Bronchial epithelial cell (primary cell): ENCODE results near the gene MVK. TPM values are rescaled to one million over a fixed set of nuclear protein-coding genes. Genes with fewer than 3 reads are reported as not detected.

ENCODE experiments used
- DNase-seq: peaks from one replicate; pipeline ENCODE4 v3.0.0-alpha.2; 2010; ENCODE audit warnings: low read depth
- FAIRE-seq: peaks from 2 replicates; lab custom pipeline; 2011; peaks lifted over from hg19 to GRCh38; lab: Jason Lieb, UNC
- H3K27me3 ChIP-seq: 2 replicates; pipeline ENCODE4 v1.5.1; 2011; ENCODE audit warnings: low read length; ENCODE audit not compliant: control insufficient read depth, insufficient read depth
- H3K36me3 ChIP-seq: 2 replicates; pipeline ENCODE4 v1.5.1; 2011; ENCODE audit warnings: low read length; ENCODE audit not compliant: control insufficient read depth, insufficient read depth
- H3K4me3 ChIP-seq: 2 replicates; pipeline ENCODE4 v1.5.1; 2011; ENCODE audit warnings: mild to moderate bottlenecking, low read depth, low read length, control low read depth
- CTCF ChIP-seq: IDR thresholded peaks from 2 replicates; pipeline ENCODE4 v1.5.1; 2011; ENCODE audit warnings: mild to moderate bottlenecking, moderate library complexity, low read length, control low read depth, inconsistent platforms; ENCODE audit not compliant: insufficient read depth, severe bottlenecking
- total RNA-seq: library from RNA; depleted of rRNA; stranded (reverse); fragments of >200 nt; gene quantifications from 2 replicates; pipeline ENCODE4 v1.2.1, GENCODE V29; 2014

The MVK gene
- total RNA-seq, 1 donor from 2014 or later, result 16.1 TPM

- DNase-seq (no peak), FAIRE-seq (no peak)
- Histone ChIP-seq H3K27me3 (no peaks in the 10 kb centered on the region), H3K4me3 (no peak overlapping the region), H3K36me3 (peaks cover 20% of the 10 kb centered on the region)
- no peak for TF ChIP-seq CTCF
These were observed 5.1 kb upstream of the MVK start for GRCh38 chr12:109568486-109568885.

GRCh38 chr12:109571773-109572505, 1.7 kb upstream of the MVK start:
- Histone ChIP-seq H3K27me3 (no peaks in the 10 kb centered on the region), H3K36me3 (peaks cover 13% of the 10 kb centered on the region), H3K4me3 (no peak overlapping the region)
- no peak for TF ChIP-seq CTCF
- no peak for FAIRE-seq
- DNase-seq, result no peak

DNA sequence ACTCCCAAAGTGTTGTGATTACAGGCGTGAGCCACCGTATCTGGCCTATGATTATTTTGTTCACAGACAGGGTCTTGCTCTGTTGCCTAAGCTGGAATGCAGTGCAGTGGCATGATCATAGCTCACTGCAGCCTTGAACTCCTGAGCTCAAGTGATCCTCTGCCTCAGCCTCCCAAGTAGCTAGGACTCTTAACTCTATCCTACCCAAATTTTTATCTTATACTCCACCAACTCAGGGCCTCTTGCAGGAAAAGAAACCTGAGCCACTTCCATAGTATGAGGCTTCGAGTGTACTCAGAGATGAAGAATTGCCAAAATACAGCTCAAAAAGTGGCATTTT, 1.1 kb upstream of the MVK start:
- Histone ChIP-seq H3K4me3 (peak overlapping the region; percentile 44), H3K27me3 (no peaks in the 10 kb centered on the region), H3K36me3 (peaks cover 14% of the 10 kb centered on the region)
- DNase-seq (no peak), FAIRE-seq (no peak)
- no peak for TF ChIP-seq CTCF

DNA sequence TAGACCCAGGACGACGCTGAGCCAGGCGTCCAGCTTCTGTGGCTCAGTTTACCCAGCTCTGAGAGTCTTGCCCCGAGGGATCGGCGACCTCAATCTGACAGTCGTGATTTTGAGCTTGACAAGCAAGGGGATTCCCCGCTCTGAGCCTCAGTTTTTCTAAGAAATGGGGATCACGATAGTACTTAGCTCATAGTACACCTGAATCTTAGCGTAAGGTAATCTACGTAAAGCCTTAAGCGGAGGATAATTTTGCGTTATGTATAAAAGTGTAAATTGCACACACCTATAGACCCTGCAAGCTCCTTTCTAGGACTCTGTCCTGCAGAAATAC, 285 bp downstream of the MVK start:
- TF ChIP-seq CTCF, result no peak
- FAIRE-seq, result no peak
- DNase-seq, result no peak
- H3K4me3 ChIP-seq, result peak overlapping the region; percentile 44
- H3K36me3 ChIP-seq, result peaks cover 11% of the 10 kb centered on the region
- H3K27me3 ChIP-seq, result no peaks in the 10 kb centered on the region

- DNase-seq (no peak), FAIRE-seq (no peak)
- TF ChIP-seq CTCF, result no peak
- peaks cover 12% of the 10 kb centered on the region for H3K36me3 ChIP-seq
- no peaks in the 10 kb centered on the region for H3K27me3 ChIP-seq
- no peak overlapping the region for H3K4me3 ChIP-seq
These were observed 2.1 kb downstream of the MVK start for GRCh38 chr12:109575683-109576082.

DNA sequence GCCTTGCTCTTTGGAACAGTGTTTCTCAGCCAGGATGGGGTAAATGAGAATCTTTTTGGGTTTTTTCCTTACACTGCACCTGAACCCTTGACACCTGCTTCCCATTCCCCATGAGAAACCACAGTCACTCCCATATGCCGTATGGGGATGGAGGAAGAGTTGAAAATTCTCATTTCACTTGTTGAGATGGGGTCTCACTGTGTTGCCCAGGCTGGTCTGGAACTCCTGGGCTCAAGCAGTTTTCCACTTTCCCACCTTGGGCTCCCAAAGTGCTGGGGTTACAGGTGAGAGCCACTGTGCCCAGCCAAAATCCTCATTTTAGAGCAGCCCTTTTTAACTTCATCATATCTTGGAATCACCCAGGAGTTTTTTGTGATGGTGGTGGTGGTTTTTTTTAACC, 3.7 kb downstream of the MVK start:
- DNase-seq (no peak), FAIRE-seq (no peak)
- Histone ChIP-seq H3K36me3 (peaks cover 11% of the 10 kb centered on the region), H3K4me3 (no peak overlapping the region), H3K27me3 (no peaks in the 10 kb centered on the region)
- TF ChIP-seq CTCF, result no peak
